Psoas muscle (tissue), 8 donors: ENCODE measurements around the gene GAD2. TPM values are rescaled to one million over a fixed set of nuclear protein-coding genes. Genes with fewer than 3 reads are reported as not detected.

Experiments
- ATAC-seq, 4 donors: fragments of 200-7000 bp; cut with Tn5 transposase; one replicate each; pipeline ENCODE4 v1.9.1; 2020; ENCODE audit warnings: moderate library complexity in 3 of 4, mild to moderate bottlenecking in 2 of 4
- DNase-seq, 2 donors: peaks; one replicate each; pipeline ENCODE4 v3.0.0-alpha.2; 2020
- H3K27ac ChIP-seq: fragments of 200-600 bp; one replicate; pipeline ENCODE4 v1.8.0; 2022
- H3K27me3 ChIP-seq, 3 donors: fragments of 200-600 bp in 1 of 3; one replicate each; pipeline versions ENCODE4 v1.6.1 to v1.8.0; 2013 to 2022; ENCODE audit warnings: low read length in 2 of 3, mild to moderate bottlenecking in 2 of 3, moderate library complexity in 1 of 3; ENCODE audit not compliant: insufficient read depth in 3 of 3
- H3K36me3 ChIP-seq, 2 donors: fragments of 200-600 bp in 1 of 2; one replicate each; pipeline versions ENCODE4 v1.6.1 to v1.8.0; 2013 to 2022; ENCODE audit warnings: low read depth in 1 of 2, mild to moderate bottlenecking in 1 of 2, moderate library complexity in 1 of 2; ENCODE audit not compliant: insufficient read depth in 1 of 2
- H3K4me1 ChIP-seq: fragments of 200-600 bp; one replicate; pipeline ENCODE4 v1.8.0; 2022
- H3K4me3 ChIP-seq: fragments of 200-600 bp; one replicate; pipeline ENCODE4 v1.8.0; 2022; ENCODE audit warnings: mild to moderate bottlenecking
- H3K9me3 ChIP-seq: fragments of 200-600 bp; one replicate; pipeline ENCODE4 v1.8.0; 2022
- CTCF ChIP-seq: fragments of 200-600 bp; IDR thresholded peaks from one replicate; pipeline ENCODE4 v1.8.0; 2022; ENCODE audit warnings: antibody characterized with exemption
- WGBS, 3 donors: extraction: QIAGEN DNeasy Blood & Tissue Kit; methylation state at CpG; one replicate each; pipeline versions ENCODE4 v1.1.6 to v1.1.7; 2013; 5-methylcytosine and 5-hydroxymethylcytosine counted together
- intact Hi-C, 2 donors: fragments of 100-400 bp; cut with DNase I; formaldehyde crosslinking; loops; one replicate each; pipeline versions ENCODE4 v1.11.0 to v1.14.2; 2022
- polyA plus RNA-seq, 3 donors: library from polyadenylated mRNA; stranded (reverse); fragments of 200-250 nt; gene quantifications; one replicate each; pipeline ENCODE4 v1.2.3, GENCODE V29; 2013
- total RNA-seq, 4 donors: library from RNA; stranded (reverse); fragmentation: NEBNext Ultra II Directional in 2 of 4; extraction: Animal tissue kit (Norgen Biotek cat#: 25700) in 2 of 4; gene quantifications; one replicate each; pipeline versions ENCODE4 v1.2.1 to v1.2.4, GENCODE V29; 2021 to 2023
- donor health status: healthy with polysubstance abuse.
- donor health status: DM: no; HTN: no; CAD: no; lungs with moderate emphysema.
- donor health status: Bipolar disorder and iron deficiency.
- donor health status: healthy.
- donor health status: DM: yes; HTN: yes; CAD: no.
- donor health status: DM: no; HTN: no; CAD: no.
- donor health status: DM: no; HTN: no; CAD: no.
- donor health status: DM: yes; HTN: yes; CAD: no.

GAD2 gene
- total and polyA plus RNA-seq, 7 donors = 0.01 TPM; not detected in 6

GRCh38 chr10:26205223-26205622 lies 11.4 kb upstream of the GAD2 start:
- no peak for ATAC-seq
- H3K27ac ChIP-seq = no peak overlapping the region
- no peak for DNase-seq
- no peak overlapping the region for H3K4me3 ChIP-seq
- peaks cover 0 to 5% (median 0%) of the 10 kb centered on the region in 3 donors for H3K27me3 ChIP-seq
- WGBS, 3 donors = 36 to 79% (median 63%) methylated on average over 2 of the region's 2 CpGs
- H3K4me1 ChIP-seq = no peaks in the 10 kb centered on the region
- peaks cover 6% of the 10 kb centered on the region for H3K9me3 ChIP-seq
- no peak for TF ChIP-seq CTCF
- no peaks in the 10 kb centered on the region for H3K36me3 ChIP-seq
- intact Hi-C loops = no loop called here

- Histone ChIP-seq H3K27ac (no peak overlapping the region), H3K9me3 (peaks cover 3% of the 10 kb centered on the region), H3K36me3 (no peaks in the 10 kb centered on the region), H3K4me3 (no peak overlapping the region), H3K27me3 (peaks cover 5 to 68% (median 25%) of the 10 kb centered on the region in 3 donors), H3K4me1 (no peaks in the 10 kb centered on the region)
- WGBS, 3 donors = 2 to 4% (median 3%) methylated on average over 31 to 37 of the region's 37 CpGs
- TF ChIP-seq CTCF = no peak
- ATAC-seq (no peak), DNase-seq (no peak)
- intact Hi-C loops = no loop called here
Observed at GRCh38 chr10:26211781-26212444, 4.7 kb upstream of the GAD2 start.

GRCh38 chr10:26212511-26212910 lies 4.1 kb upstream of the GAD2 start:
- intact Hi-C loops = no loop called here
- TF ChIP-seq CTCF = no peak
- Histone ChIP-seq H3K36me3 (no peaks in the 10 kb centered on the region), H3K9me3 (no peaks in the 10 kb centered on the region), H3K27me3 (peaks cover 5 to 74% (median 27%) of the 10 kb centered on the region in 3 donors), H3K27ac (no peak overlapping the region), H3K4me3 (no peak overlapping the region), H3K4me1 (no peaks in the 10 kb centered on the region)
- ATAC-seq = no peak
- WGBS, 3 donors = 2 to 3% (median 3%) methylated on average over 12 of the region's 12 CpGs
- DNase-seq = no peak

- Histone ChIP-seq H3K36me3 (no peaks in the 10 kb centered on the region), H3K4me1 (no peaks in the 10 kb centered on the region), H3K27me3 (peaks cover 5 to 82% (median 34%) of the 10 kb centered on the region in 3 donors), H3K4me3 (no peak overlapping the region), H3K9me3 (no peaks in the 10 kb centered on the region), H3K27ac (no peak overlapping the region)
- TF ChIP-seq CTCF = no peak
- no peak for ATAC-seq
- DNase-seq = no peak
- intact Hi-C loops = no loop called here
- WGBS, 3 donors = 9 to 13% (median 11%) methylated on average over 11 of the region's 11 CpGs
Observed at GRCh38 chr10:26213157-26213800, 3.3 kb upstream of the GAD2 start.
